GM21447 (cell line): ENCODE data around the gene KPNA6.
"Not testable (repeated sequence)": the region's sequence is repeated elsewhere in the genome, so short reads cannot be mapped to it uniquely, and the experiment has no call there.

Experiments
- ATAC-seq: cut with Tn5 transposase; IDR thresholded peaks from one replicate; pipeline ENCODE4 v1.9.1; 2021; ENCODE audit not compliant: unreplicated experiment

KPNA6 gene

DNA sequence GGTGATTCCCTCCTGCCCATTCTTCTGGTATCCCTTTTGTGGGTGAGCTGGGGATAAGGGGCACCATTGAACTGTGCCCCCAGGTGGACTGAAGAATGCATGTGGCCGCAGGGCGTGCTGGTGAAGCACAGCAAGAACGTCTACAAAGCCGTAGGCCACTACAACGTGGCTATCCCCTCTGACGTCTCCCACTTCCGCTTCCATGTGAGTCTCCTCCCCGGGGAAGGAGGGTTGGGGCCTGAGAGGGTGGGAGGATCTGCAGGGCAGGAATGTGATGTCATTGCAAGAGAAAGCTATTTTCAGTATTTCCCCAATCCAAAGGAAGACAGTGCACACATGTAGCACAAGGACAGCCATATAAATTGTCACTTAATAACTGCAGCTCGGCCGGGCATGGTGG is 7.5 kb upstream of the KPNA6 start:
- ATAC-seq = no peak

DNA sequence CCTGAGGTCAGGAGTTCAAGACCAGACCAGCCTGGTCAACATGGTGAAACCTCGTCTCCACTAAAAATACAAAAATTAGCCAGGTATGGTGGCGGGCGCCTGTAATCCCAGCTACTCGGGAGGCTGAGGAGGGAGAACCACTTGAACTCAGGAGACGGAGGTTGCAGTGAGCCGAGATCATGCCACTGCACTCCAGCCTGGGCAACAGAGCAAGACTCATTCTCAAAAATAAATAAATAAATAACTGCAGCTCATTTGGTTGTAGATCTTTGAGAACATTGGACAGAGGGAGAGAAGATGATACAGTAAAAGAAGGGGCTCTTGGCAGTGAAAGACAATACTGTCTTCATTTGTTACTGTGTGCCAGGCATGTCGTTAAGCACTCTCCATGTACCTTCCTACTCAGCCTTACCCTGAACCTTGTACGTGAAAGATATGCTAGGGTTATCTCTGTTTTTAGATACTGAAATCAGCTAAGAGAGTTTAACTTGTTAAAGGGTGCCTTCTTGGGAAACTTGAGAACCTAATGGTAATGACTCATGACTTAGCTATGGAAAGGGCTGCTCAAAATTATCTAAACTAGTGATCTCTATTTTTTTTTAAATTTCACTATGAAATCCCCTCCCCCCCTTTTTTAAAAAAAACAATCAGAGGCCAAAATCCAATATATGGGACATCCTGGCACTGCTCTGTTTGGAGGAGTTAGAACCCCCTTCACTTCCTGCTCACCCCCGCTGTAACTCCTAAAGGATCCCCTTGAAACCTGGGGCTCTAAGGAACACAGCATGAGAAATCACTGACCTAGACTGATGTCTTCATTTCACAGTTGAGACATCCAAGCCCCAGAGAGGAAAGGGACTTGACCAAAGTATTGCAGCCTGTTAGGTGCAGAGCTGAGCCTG is 6.8 kb upstream of the KPNA6 start:
- no peak for ATAC-seq

DNA sequence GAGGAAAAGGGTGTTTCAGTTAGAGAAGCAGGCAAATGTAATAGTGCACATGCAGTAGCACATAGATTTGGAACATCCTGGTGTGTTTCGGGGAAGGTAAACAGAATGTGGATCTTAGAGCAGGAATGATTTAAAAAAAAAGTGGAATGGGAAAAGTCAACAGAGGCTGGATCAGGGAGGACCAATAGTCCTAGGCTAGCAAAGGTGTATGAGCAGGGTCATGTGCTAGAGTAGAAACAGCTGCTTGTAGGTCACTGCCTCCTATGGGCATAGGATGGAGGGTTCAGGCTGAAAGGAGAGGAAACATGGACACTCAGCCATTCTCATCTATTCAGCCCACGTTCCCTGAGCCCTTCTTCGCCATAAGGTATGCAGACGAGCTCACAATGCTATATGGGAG is 3.7 kb upstream of the KPNA6 start:
- no peak for ATAC-seq

DNA sequence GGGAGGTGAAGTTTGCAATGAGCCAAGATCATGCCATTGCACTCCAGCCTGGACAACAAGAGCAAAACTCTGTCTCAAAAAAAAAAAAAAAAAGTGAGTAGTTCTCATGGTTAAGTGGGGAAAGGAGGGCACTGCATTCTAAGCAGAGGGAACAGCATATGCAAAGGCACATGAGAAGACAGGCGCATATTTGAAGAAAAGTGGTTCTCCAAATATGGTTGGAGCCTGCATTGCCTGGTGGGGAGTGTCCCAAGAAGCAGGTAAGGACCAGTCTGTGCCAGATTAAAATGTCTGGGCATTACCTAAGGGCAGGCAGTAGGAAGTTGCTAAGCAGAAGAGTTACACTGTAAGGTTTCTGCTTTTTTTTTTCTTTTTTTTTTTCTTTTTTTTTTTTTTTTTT is 2.5 kb upstream of the KPNA6 start:
- no peak for ATAC-seq

DNA sequence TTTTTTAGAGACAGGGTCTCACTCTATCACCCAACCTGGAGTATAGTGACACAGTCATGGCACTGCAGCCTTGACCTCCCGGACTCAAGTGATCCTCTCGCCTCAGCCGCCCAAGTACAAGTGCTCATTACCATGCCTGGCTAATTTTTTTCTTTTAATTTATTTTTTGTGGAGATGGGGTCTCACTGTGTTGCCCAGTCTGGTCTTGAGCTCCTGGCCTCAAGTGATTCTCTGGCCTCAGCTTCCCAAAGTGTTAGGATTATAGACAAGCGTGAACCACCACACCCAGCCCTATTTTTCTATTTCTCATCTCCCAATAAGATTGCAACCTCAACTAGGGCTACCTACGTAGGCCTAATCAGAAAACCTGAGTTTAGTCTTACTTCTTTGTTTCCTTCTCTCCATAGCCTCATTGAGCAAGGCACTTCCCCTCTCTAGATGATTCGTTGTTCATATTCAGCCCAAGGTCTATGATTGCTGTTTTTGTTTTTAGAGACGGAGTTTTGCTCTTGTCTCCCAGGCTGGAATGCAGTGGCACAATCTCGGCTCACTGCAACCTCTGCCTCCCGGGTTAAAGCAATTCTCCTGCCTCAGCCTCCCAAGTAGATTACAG is 1.1 kb upstream of the KPNA6 start:
- ATAC-seq = no peak

DNA sequence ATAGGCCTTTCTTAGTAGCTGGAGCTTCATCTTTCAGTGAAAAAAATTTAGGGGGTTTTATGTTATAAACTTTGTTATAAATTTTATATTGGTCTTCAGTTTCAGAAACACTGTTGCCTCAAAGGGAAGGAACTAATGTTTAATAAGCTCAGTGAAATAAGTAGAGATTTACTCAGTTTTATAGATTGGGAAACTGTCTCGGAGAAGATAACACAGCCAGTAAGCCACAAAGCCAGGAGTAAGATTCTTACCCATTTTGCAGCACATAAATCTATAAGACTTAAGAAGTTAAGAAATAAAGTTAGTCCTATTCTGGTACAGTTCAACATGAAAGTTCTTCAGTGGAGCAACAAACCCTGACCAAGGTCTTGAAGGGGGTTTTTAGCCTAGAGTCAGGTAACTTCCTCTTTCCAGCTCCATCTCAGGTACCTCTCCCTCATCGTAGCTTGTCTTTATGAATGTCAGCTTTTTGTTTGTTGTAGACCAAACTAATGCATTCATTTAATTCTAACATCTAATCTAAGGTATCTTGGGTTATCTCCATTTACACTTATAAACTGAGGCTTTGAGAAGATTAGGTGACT is 3.3 kb downstream of the KPNA6 start:
- ATAC-seq = no peak

DNA sequence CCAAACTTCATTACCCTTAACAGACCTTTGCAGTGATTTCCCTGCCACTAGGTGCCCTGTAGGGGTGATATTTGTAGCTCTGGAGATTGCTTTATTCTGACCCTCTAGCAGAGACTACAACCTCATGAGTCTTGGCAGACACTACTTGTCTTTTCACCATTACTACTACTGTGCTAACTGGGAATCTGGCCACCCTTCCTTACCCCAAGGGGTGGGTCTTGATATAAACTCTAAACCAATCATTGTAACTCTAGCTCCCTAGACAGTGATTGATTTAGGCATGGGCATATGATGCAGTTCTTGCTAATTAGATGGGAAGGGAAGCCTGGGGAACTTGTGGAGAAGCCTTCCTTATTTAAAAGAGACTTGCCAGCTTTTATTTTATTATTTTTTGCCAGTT is 3.9 kb downstream of the KPNA6 start:
- no peak for ATAC-seq

DNA sequence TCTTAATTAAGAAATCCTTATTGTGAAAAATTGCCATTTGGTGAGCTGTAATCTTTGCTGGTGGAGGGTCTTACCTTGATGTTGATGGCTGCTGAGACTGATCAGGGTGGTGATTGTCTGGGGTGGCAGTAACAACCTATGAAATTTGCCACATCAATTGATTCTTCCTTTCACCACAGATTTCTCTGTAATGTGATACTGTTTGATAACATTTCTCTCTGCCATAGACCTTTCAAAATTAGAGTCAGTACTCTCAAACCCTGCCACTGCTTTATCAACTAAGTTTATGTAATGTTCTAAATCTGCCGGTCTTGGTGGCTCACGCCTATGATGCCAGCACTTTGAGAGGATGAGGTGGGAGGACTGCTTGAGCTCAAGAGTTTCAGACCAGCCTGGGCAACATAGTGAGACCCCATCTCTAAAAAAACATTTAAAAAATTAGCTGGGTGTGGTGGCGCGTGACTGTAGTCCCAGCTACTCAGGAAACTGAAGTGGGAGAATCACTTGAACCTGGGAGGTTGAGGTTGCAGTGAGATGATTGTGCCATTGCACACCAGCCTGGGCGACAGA is 5.0 kb downstream of the KPNA6 start:
- no peak for ATAC-seq

DNA sequence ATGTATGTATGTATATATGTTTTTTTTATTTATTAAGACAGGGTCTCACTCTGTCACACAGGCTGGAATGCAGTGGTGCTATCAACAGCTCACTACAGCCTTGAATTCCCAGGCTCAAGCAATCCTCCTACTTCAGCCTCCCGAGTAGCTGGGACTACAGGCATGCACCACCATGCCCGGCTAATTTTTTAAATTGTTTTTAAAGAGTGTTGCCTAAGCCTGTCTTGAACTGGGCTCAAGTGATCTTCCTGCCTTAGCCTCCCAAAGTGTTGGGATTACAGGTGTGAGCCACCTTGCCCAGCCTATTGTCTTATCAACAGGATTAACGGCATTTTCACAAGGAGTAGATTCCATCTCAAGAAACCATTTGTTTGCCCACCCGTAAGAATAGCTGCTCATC is 5.6 kb downstream of the KPNA6 start:
- not testable (repeated sequence) for ATAC-seq

DNA sequence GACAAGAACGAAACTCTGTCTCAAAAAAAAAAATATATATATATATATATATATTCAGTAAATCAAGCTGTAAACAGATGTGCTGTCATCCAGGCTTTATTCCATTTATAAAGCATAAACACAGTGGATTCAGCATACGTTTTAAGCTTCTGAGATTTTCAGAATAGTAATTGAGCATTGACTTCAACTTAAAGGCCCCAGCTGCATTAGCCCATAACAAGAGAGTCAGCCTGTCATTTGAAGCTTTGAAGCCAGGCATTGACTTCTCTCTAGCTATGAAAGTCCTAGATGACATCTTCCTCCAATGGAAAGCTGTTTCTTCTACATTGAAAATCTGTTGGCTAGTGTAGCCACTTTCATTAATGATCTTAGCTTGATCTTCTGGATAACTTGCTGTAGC is 6.6 kb downstream of the KPNA6 start:
- ATAC-seq = no peak

DNA sequence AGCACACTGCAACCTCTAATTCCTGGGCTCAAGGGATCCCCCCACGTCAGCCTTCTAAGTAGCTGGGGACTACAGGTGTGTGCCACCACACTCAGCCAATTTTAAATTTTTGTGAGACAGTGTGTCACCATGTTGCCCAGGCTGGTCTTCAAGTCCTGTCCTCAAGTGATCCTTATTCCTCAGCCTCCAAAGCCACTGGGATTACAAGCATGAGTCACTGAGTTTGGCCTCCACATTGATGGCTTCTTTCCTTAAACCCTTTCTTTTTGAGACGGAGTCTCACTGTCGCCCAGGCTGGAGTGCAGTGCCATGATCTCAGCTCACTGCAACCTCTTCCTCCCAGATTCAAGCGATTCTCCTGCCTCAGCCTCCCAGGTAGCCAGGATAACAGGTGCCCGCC is 7.6 kb downstream of the KPNA6 start:
- no peak for ATAC-seq

DNA sequence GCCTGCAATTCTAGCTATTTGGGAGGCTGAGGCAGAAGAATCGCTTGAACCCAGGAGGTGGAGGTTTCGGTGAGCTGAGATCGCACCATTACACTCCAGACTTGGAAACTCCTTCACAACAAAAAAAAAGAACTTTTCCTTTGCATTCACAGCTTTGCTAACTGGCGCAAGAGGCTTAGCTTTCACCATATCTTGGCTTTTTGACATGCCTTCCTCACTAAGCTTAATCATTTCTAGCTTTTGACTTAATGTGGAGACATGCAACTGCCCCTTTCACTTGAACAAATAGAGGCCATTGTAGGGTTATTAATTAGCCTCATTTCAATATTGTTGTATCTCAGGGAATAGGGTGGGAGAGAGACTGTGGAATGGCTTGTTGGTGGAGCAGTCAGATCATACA is 8.7 kb downstream of the KPNA6 start:
- no peak for ATAC-seq

DNA sequence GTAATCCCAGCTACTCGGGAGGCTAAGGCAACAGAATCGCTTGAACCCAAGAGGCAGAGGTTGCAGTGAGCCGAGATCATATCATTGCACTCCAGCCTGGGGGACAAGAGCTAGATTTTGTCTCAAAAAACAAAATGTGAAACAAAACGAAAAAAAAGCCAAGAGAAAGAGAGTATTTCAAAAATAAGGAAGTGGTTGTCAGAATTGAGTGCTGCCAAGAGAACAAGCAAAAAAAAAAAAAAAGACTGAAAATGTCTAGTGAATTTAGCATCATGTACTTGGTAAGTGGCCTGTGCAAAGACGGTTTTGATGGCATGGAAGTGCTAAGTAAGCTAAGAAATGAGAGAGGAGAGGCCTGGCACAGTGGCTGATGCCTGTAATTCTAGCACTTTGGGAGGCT is 14.3 kb downstream of the KPNA6 start:
- no peak for ATAC-seq

DNA sequence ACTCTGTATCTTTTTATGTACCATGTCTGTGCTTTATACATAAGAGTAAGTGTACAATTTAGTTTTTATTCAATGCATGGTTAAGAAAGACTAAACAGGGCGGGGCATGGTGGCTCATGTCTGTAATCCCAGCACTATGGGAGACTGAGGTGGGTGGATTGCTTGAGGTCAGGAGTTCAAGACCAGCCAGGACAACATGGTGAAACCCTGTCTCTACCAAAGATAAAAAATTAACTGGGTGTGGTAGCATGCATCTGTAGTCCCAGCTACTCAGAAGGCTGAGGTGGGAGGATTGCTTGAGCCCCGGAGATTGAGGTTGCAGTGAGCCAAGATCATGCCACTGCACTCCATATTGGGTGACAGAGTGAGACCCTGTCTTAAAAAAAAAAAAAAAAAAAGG is 15.5 kb downstream of the KPNA6 start:
- not testable (repeated sequence) for ATAC-seq

DNA sequence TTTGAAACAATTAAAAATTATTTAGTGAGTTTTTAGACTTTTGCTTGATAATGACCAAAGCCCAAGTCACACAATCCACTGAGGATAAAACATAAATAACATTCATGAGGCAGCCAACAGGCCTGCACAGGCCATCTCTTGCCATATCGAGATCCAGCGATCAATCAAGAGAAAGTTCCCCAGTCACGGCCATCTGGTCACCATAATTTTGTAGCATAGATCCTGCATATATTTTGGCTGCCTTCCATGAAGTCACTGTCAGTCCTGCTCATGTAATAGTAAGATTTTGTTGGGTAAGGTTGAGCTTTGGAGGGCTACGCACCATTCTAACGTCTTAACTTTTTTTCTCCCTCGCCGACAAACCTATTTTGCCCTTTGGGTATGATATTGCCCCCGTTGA is 17.5 kb downstream of the KPNA6 start:
- ATAC-seq = no peak

DNA sequence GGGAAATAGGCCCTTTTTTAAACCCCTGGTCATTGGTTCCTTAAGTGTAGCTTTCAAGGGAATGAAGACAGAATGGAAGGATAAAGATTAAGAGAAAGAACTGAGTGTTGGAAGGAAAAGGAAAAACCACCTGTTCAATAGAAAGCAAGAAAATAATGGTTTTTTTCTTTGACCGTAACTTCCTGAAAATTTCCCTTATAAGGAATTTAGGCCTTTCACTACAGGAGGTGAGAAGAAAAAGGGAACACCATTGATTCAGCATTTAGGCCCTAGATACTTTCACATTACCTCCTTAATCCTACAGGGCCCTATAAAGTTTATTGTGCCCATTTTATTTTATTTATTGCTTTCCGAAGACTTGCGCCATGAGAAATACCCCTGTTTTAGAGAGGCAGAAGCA is 18.9 kb downstream of the KPNA6 start:
- ATAC-seq = no peak

DNA sequence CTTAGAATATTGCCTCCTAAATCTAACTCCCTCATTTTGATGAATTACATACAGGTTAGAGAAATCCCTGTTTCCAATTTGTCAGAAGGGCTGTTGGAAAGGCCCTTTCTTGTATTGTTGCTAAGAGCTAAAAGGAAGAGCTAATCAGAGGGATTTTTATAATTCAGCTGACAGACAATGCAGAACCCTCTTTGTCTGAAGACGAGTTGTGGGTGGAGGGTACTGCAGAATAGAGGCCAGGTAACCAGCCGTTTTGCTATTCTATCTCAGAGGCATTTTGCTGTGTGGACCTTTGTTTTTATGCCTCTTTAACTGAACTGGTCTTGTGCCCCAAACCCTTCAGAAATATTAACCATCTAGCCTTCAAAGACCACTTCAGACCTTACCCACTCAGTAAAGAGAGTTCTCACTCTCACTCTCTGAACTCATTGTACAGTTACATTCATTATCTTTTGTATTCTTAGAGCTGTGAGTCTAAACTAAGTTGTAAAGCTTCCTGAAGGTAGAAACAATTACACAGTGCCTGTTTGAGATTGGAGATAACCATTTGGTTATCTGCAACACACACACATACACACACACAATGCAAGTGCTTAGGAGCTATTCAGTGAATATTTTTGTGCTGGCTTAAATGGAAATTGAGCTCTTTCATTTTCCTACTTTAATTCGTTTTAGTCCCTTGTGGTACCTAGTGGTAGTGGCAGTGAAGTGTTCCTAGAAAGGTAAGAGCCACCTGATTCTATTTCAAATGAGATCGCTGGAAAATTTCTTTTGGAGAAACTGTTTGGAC is 19.7 kb downstream of the KPNA6 start:
- no peak for ATAC-seq

DNA sequence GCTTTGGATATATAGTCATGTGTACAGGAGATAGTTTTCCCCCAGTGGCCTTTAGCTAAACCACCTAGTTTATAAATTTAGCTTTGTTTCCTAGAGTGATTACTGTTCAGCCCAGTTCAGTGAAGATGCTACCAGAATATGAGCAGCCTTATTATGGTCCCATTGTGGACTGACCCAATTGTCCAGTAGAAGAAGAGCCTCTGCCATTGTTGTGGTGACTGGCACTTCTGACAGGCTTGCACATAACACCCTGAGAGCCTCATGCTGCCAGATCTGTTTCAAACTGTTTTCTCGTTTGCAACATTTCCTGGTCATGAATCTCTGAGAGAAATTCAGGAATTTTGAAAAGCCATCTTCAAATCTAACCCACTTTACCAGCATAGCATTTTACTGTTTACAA is 20.6 kb downstream of the KPNA6 start:
- ATAC-seq = no peak

DNA sequence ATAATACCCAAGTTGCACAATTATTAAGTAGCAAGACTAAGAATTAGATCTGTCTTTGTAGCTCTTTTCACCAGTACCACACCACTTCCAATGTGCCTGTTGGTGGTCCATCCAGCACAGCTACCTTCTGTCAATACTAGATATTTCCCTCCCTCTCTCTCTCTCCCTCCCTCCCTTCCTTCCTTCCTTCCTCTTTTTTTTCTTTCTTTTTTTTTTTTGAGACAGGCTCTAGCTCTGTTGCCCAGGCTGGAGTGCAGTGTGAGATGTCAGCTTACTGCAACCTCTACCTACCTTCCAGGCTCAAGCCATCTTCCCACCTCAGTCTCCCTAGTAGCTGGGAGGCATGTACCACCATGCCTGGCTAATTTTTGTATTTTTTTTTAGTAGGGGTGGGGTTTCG is 21.1 kb downstream of the KPNA6 start:
- ATAC-seq = no peak

DNA sequence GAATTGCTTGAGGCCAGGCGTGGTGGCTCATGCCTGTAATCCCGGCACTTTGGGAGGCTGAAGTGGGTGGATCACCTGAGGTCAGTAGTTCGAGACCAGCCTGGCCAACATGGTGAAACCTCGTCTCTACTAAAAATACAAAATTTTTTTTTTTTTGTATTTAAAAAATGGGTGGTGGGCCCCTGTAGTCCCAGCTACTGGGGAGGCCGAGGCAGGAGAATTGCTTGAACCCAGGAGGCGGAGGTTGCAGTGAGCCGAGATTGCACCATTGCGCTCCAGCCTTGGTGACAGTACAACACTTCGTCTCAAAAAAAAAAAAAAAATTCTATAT is 26.1 kb downstream of the KPNA6 start:
- not testable (repeated sequence) for ATAC-seq

DNA sequence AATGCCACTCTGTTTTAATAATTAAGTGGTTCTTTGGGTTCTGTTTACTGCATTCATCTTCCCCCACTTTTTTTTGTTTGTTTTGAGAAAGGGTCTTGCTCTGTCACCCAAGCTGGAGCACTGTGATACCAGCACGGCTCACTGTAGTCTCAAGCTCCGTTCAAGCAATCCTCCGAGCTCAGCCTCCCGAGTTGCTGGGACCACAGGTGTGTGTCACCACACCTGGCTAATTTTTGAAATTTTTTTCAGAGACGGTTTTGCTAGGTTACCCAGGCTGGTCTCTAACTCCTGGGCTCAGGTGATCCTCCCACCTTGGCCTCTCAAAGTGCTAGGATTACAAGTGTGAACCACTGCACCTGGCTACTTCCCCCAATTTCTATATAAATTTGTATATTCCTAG is 29.3 kb downstream of the KPNA6 start:
- no peak for ATAC-seq
